Lower leg skin (tissue), 3 donors: ENCODE data around the gene BCAT1.

Experiments
- CTCF ChIP-seq, 3 donors: fragments of 450-650 bp; IDR thresholded peaks; one replicate each; pipeline ENCODE4 v1.5.1; 2016; ENCODE audit warnings: antibody characterized with exemption in 3 of 3, mild to moderate bottlenecking in 3 of 3, moderate library complexity in 2 of 3
- POLR2A ChIP-seq, 2 donors: fragments of 450-650 bp; IDR thresholded peaks; one replicate each; pipeline ENCODE4 v1.6.1; 2016 to 2017; ENCODE audit warnings: antibody characterized with exemption in 2 of 2, mild to moderate bottlenecking in 1 of 2, moderate library complexity in 1 of 2

- TF ChIP-seq CTCF (IDR thresholded peaks at IDR 0.05) (no peak), POLR2A (IDR thresholded peaks at IDR 0.05) (no peak)
Observed at GRCh38 chr12:24928131-24928530, 20.8 kb downstream of the BCAT1 start.
